Astrocyte of the hippocampus (primary cell): ENCODE results near the gene SGCA.

Experiments used
- DNase-seq: peaks from one replicate; pipeline ENCODE4 v3.0.0; 2011; ENCODE audit warnings: low read depth, low spot score

The SGCA gene

GRCh38 chr17:50165867-50166517, at the start of gene SGCA:
Gene SGCA (plus strand): TSS chr17:50166005. CDS start chr17:50166041, 36 bp downstream.
- no peak for DNase-seq

GRCh38 chr17:50117202-50118051, 48.4 kb upstream of the SGCA start:
- peak; percentile 89 for DNase-seq

- no peak for DNase-seq
These were observed 47.6 kb upstream of the SGCA start for GRCh38 chr17:50118076-50118827.

GRCh38 chr17:50118828-50119218, 47.0 kb upstream of the SGCA start:
- DNase-seq = no peak

- no peak for DNase-seq
These were observed 45.1 kb upstream of the SGCA start for GRCh38 chr17:50120475-50121253.

- DNase-seq = no peak
These were observed 42.9 kb upstream of the SGCA start for GRCh38 chr17:50122945-50123344.

- peak; percentile 82 for DNase-seq
These were observed 42.0 kb upstream of the SGCA start for GRCh38 chr17:50123649-50124349.

- no peak for DNase-seq
These were observed 40.3 kb upstream of the SGCA start for GRCh38 chr17:50125420-50125997.

GRCh38 chr17:50127697-50128361, 38.0 kb upstream of the SGCA start:
- peak; percentile 37 for DNase-seq

- DNase-seq = peak; percentile 62
These were observed 37.1 kb upstream of the SGCA start for GRCh38 chr17:50128441-50129352.

- no peak for DNase-seq
These were observed 36.5 kb upstream of the SGCA start for GRCh38 chr17:50129353-50129727.

- DNase-seq = peak; percentile 62
These were observed 35.9 kb upstream of the SGCA start, which contains the start of gene SAMD14 for GRCh38 chr17:50129728-50130558. Gene SAMD14 (minus strand): TSS chr17:50130160. CDS start chr17:50124959, 5,201 bp downstream.

GRCh38 chr17:50130559-50131305, 35.1 kb upstream of the SGCA start:
- DNase-seq = no peak

- DNase-seq = no peak
These were observed 33.6 kb upstream of the SGCA start for GRCh38 chr17:50132104-50132794.

GRCh38 chr17:50133028-50133768, 32.6 kb upstream of the SGCA start:
- DNase-seq = peak; percentile 86

- no peak for DNase-seq
These were observed 32.1 kb upstream of the SGCA start for GRCh38 chr17:50133769-50134099.
